Measurements from ENCODE around the gene MEGF11. TPM values are rescaled to one million over a fixed set of nuclear protein-coding genes. Genes with fewer than 3 reads are reported as not detected.
A peak's percentile ranks its signal among the peaks of the same experiment; 100 is the strongest.

The MEGF11 gene
- total and polyA plus RNA-seq, 3 experiments from 2014 or later: not detected

DNA sequence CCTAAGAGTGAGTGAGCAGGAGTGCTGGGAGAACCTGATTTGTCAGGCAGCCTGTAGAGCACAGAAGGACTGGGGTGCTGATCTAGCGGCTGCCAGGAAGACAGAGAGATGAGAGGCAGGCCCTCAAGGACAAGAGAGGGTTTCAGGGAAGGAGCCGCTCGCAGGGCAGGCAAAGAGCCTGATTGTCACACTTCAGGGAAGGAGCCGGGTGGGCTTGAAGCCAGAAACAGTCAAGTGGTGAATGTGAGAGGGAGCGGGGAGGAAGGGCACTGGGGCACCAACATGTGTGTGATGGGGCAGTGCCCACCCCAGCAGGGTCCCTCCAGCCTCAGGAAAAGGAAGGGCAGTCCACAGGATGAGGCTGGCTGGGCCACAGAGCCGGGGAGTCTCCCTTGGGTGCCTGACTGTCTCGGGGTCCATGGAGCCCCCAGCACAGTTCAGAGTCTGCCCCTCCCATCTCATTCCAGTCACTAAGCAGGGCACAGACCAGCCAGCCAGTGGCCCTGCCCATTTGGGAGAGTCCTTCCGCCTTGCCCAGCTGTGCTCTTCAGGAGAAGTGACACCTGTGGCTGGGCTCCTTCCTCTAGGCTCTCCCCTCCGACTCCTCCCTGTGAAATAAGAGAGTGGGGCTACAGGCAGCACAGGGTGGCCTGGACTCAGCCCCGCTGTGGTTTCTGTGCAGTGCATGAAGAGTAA lies 235.6 kb downstream of the MEGF11 start:
- Histone ChIP-seq H3K27ac (ENCODE audit: low read depth, low read length) (no peak overlapping the region), H3K4me1 (ENCODE audit: insufficient read depth, low read length) (no peaks in the 10 kb centered on the region), H3K9me3 (ENCODE audit: low read length) (no peaks in the 10 kb centered on the region), H3K4me3 (ENCODE audit: low read length) (no peak overlapping the region), H3K27me3 (ENCODE audit: insufficient read depth, low read length, poor library complexity, severe bottlenecking) (no peaks in the 10 kb centered on the region), H3K36me3 (ENCODE audit: insufficient read depth, low read length) (no peaks in the 10 kb centered on the region)
- Mint-ChIP-seq H3K27me3 (peaks cover 11 to 46% of the 10 kb centered on the region in 2 donors), H3K4me3 (no peak overlapping the region), H3K36me3 (peaks cover 0 to 2% (median 0%) of the 10 kb centered on the region in 3 donors), H3K4me1 (no peaks in the 10 kb centered on the region), H3K27ac (peak overlapping the region in 1 of 8 donors; percentile 41), H3K9me3 (peaks cover 0 to 3% (median 0%) of the 10 kb centered on the region in 5 donors)
- ChIA-PET POLR2A (no interaction called here), CTCF (no interaction called here)
- DNase-seq: no peak

DNA sequence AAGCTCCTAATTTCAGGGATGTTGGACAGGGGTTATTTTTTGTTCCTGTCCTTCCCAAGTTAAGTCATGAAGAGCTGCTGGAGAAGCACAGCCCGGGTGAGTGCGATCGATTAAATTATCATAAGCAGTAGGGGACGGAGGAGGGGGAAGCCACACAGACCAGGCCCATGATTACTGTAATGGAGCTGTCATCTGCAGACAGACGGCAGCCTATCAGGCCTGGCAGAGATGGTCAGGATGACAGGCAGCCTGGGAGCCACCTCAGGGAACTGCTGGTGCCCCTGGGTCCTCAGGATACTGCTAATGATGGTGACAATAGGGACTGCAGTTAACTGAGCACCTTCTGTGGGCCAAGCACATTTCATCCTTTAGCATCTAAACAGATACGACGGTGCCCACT lies 236.6 kb downstream of the MEGF11 start:
- Mint-ChIP-seq H3K27ac (no peak overlapping the region), H3K4me1 (no peaks in the 10 kb centered on the region), H3K36me3 (peaks cover 0 to 2% (median 0%) of the 10 kb centered on the region in 3 donors), H3K4me3 (no peak overlapping the region), H3K9me3 (peaks cover 0 to 3% (median 0%) of the 10 kb centered on the region in 5 donors), H3K27me3 (peaks cover 11 to 46% of the 10 kb centered on the region in 2 donors)
- no peak overlapping the region for H3K27ac ChIP-seq (ENCODE audit: low read depth, low read length)
- no peak for DNase-seq
- H3K27me3 ChIP-seq (ENCODE audit: insufficient read depth, low read length, poor library complexity, severe bottlenecking): no peaks in the 10 kb centered on the region
- POLR2A ChIA-PET: no interaction called here
- CTCF ChIA-PET: no interaction called here
- H3K36me3 ChIP-seq (ENCODE audit: insufficient read depth, low read length): no peaks in the 10 kb centered on the region
- no peaks in the 10 kb centered on the region for H3K4me1 ChIP-seq (ENCODE audit: insufficient read depth, low read length)
- no peak overlapping the region for H3K4me3 ChIP-seq (ENCODE audit: low read length)
- H3K9me3 ChIP-seq (ENCODE audit: low read length): no peaks in the 10 kb centered on the region

GRCh38 chr15:66016199-66016598 lies 237.4 kb downstream of the MEGF11 start:
- H3K27ac ChIP-seq (ENCODE audit: low read depth, low read length): no peak overlapping the region
- DNase-seq: no peak
- H3K27ac Mint-ChIP-seq: no peak overlapping the region
- no peak overlapping the region for H3K4me3 ChIP-seq (ENCODE audit: low read length)
- peaks cover 9 to 41% of the 10 kb centered on the region in 2 donors for H3K27me3 Mint-ChIP-seq
- H3K27me3 ChIP-seq (ENCODE audit: insufficient read depth, low read length, poor library complexity, severe bottlenecking): no peaks in the 10 kb centered on the region
- H3K9me3 Mint-ChIP-seq: peaks cover 0 to 3% (median 0%) of the 10 kb centered on the region in 5 donors
- no peaks in the 10 kb centered on the region for H3K9me3 ChIP-seq (ENCODE audit: low read length)
- ChIA-PET CTCF (no interaction called here), POLR2A (no interaction called here)
- no peaks in the 10 kb centered on the region for H3K4me1 ChIP-seq (ENCODE audit: insufficient read depth, low read length)
- no peaks in the 10 kb centered on the region for H3K36me3 ChIP-seq (ENCODE audit: insufficient read depth, low read length)
- H3K4me1 Mint-ChIP-seq: no peaks in the 10 kb centered on the region
- H3K36me3 Mint-ChIP-seq: peaks cover 0 to 2% (median 0%) of the 10 kb centered on the region in 3 donors
- H3K4me3 Mint-ChIP-seq: no peak overlapping the region

- Mint-ChIP-seq H3K4me3 (no peak overlapping the region), H3K9me3 (peaks cover 0 to 5% (median 0%) of the 10 kb centered on the region in 5 donors), H3K27me3 (peaks cover 13 to 40% of the 10 kb centered on the region in 2 donors), H3K27ac (no peak overlapping the region), H3K4me1 (no peaks in the 10 kb centered on the region), H3K36me3 (peaks cover 0 to 2% (median 0%) of the 10 kb centered on the region in 3 donors)
- no peaks in the 10 kb centered on the region for H3K36me3 ChIP-seq (ENCODE audit: insufficient read depth, low read length)
- CTCF ChIA-PET: no interaction called here
- H3K4me1 ChIP-seq (ENCODE audit: insufficient read depth, low read length): no peaks in the 10 kb centered on the region
- no peak for DNase-seq
- H3K27ac ChIP-seq (ENCODE audit: low read depth, low read length): no peak overlapping the region
- no peaks in the 10 kb centered on the region for H3K9me3 ChIP-seq (ENCODE audit: low read length)
- POLR2A ChIA-PET: no interaction called here
- H3K27me3 ChIP-seq (ENCODE audit: insufficient read depth, low read length, poor library complexity, severe bottlenecking): no peaks in the 10 kb centered on the region
- no peak overlapping the region for H3K4me3 ChIP-seq (ENCODE audit: low read length)
These were observed 238.8 kb downstream of the MEGF11 start for GRCh38 chr15:66014635-66015182.

GRCh38 chr15:66014022-66014421 lies 239.5 kb downstream of the MEGF11 start:
- Histone ChIP-seq H3K4me1 (ENCODE audit: insufficient read depth, low read length) (no peaks in the 10 kb centered on the region), H3K4me3 (ENCODE audit: low read length) (no peak overlapping the region), H3K36me3 (ENCODE audit: insufficient read depth, low read length) (no peaks in the 10 kb centered on the region), H3K27ac (ENCODE audit: low read depth, low read length) (no peak overlapping the region), H3K9me3 (ENCODE audit: low read length) (no peaks in the 10 kb centered on the region), H3K27me3 (ENCODE audit: insufficient read depth, low read length, poor library complexity, severe bottlenecking) (no peaks in the 10 kb centered on the region)
- DNase-seq: no peak
- peaks cover 16 to 36% of the 10 kb centered on the region in 2 donors for H3K27me3 Mint-ChIP-seq
- H3K36me3 Mint-ChIP-seq: peaks cover 0 to 2% (median 0%) of the 10 kb centered on the region in 3 donors
- H3K9me3 Mint-ChIP-seq: peaks cover 0 to 5% (median 0%) of the 10 kb centered on the region in 5 donors
- no peak overlapping the region for H3K4me3 Mint-ChIP-seq
- POLR2A ChIA-PET: no interaction called here
- CTCF ChIA-PET: no interaction called here
- no peaks in the 10 kb centered on the region for H3K4me1 Mint-ChIP-seq
- no peak overlapping the region for H3K27ac Mint-ChIP-seq

GRCh38 chr15:66008940-66009562 lies 244.5 kb downstream of the MEGF11 start:
- Histone ChIP-seq H3K36me3 (ENCODE audit: insufficient read depth, low read length) (no peaks in the 10 kb centered on the region), H3K27ac (ENCODE audit: low read depth, low read length) (no peak overlapping the region), H3K4me1 (ENCODE audit: insufficient read depth, low read length) (no peaks in the 10 kb centered on the region), H3K9me3 (ENCODE audit: low read length) (no peaks in the 10 kb centered on the region), H3K4me3 (ENCODE audit: low read length) (no peak overlapping the region), H3K27me3 (ENCODE audit: insufficient read depth, low read length, poor library complexity, severe bottlenecking) (peaks cover 5% of the 10 kb centered on the region)
- Mint-ChIP-seq H3K9me3 (peaks cover 0 to 2% (median 0%) of the 10 kb centered on the region in 5 donors), H3K27ac (peak overlapping the region in 1 of 8 donors; percentile 6), H3K36me3 (no peaks in the 10 kb centered on the region), H3K4me3 (no peak overlapping the region), H3K4me1 (no peaks in the 10 kb centered on the region), H3K27me3 (peaks cover 27 to 44% of the 10 kb centered on the region in 2 donors)
- CTCF ChIA-PET: no interaction called here
- DNase-seq: no peak
- POLR2A ChIA-PET: no interaction called here

DNA sequence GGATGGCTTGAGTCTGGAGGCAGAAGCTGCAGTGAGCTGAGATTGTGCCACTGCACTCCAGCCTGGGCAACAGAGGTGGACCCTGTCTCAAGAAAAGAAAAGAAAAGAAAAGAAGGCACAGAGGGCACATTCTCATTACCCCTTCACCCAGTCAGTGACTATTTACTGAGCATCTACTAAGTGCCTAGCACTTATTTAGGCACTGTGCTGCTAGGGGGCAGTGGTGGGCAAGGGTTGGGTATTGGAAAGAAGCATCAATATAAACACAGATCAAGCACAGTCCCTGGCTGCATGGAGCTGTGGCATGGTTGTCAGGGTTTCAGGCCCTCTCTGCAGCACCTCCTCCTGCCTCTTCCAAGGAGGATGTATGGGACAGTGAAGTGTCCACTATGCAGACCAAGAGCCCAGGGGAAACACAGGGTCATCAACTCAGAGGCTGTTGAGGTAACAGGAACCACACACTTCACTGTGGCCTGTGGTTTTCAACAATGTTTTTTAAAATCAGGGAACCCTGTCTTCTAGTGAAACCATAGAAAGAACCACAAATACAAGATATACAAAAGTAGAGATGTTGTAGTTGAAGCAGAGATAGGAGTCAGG lies 245.8 kb downstream of the MEGF11 start:
- ChIA-PET CTCF (no interaction called here), POLR2A (no interaction called here)
- no peak overlapping the region for H3K27ac Mint-ChIP-seq
- peaks cover 36 to 45% of the 10 kb centered on the region in 2 donors for H3K27me3 Mint-ChIP-seq
- no peak for DNase-seq
- no peak overlapping the region for H3K4me3 Mint-ChIP-seq
- peaks cover 0 to 2% (median 0%) of the 10 kb centered on the region in 5 donors for H3K9me3 Mint-ChIP-seq
- Histone ChIP-seq H3K27me3 (ENCODE audit: insufficient read depth, low read length, poor library complexity, severe bottlenecking) (peaks cover 5% of the 10 kb centered on the region), H3K9me3 (ENCODE audit: low read length) (no peaks in the 10 kb centered on the region), H3K4me1 (ENCODE audit: insufficient read depth, low read length) (no peaks in the 10 kb centered on the region), H3K36me3 (ENCODE audit: insufficient read depth, low read length) (no peaks in the 10 kb centered on the region), H3K27ac (ENCODE audit: low read depth, low read length) (no peak overlapping the region), H3K4me3 (ENCODE audit: low read length) (no peak overlapping the region)
- no peaks in the 10 kb centered on the region for H3K4me1 Mint-ChIP-seq
- H3K36me3 Mint-ChIP-seq: no peaks in the 10 kb centered on the region

- Histone ChIP-seq H3K27me3 (ENCODE audit: insufficient read depth, low read length, poor library complexity, severe bottlenecking) (peaks cover 5% of the 10 kb centered on the region), H3K36me3 (ENCODE audit: insufficient read depth, low read length) (no peaks in the 10 kb centered on the region), H3K9me3 (ENCODE audit: low read length) (no peaks in the 10 kb centered on the region), H3K4me3 (ENCODE audit: low read length) (no peak overlapping the region), H3K4me1 (ENCODE audit: insufficient read depth, low read length) (no peaks in the 10 kb centered on the region), H3K27ac (ENCODE audit: low read depth, low read length) (no peak overlapping the region)
- Mint-ChIP-seq H3K4me1 (no peaks in the 10 kb centered on the region), H3K27ac (no peak overlapping the region), H3K27me3 (peaks cover 39 to 50% of the 10 kb centered on the region in 2 donors), H3K36me3 (no peaks in the 10 kb centered on the region), H3K4me3 (no peak overlapping the region), H3K9me3 (peaks cover 0 to 2% (median 0%) of the 10 kb centered on the region in 5 donors)
- ChIA-PET POLR2A (no interaction called here), CTCF (no interaction called here)
- DNase-seq: no peak
These were observed 246.6 kb downstream of the MEGF11 start for GRCh38 chr15:66006986-66007385.
